Stimulated activated CD4-positive, alpha-beta T cell treated with anti-CD3 and anti-CD28 coated beads, Interleukin-4, amount 100 ng/mL, for 1 hour (primary cell): ENCODE data around the gene GUCY1B1.

Experiments
- DNase-seq: peaks from one replicate; pipeline ENCODE4 v3.0.0-alpha.2; 2020

GUCY1B1 gene

GRCh38 chr4:155800685-155801343, 42.0 kb downstream of the GUCY1B1 start:
- no peak for DNase-seq

- DNase-seq, result no peak
Observed at GRCh38 chr4:155802190-155802959, 43.6 kb downstream of the GUCY1B1 start.

GRCh38 chr4:155805016-155805415, 46.2 kb downstream of the GUCY1B1 start:
- DNase-seq, result no peak

- DNase-seq, result no peak
Observed at GRCh38 chr4:155807021-155807420, 48.2 kb downstream of the GUCY1B1 start.

GRCh38 chr4:155809835-155810234, 51.0 kb downstream of the GUCY1B1 start:
- DNase-seq, result no peak

GRCh38 chr4:155811083-155811482, 52.3 kb downstream of the GUCY1B1 start:
- DNase-seq, result no peak

GRCh38 chr4:155818639-155819038, 59.8 kb downstream of the GUCY1B1 start:
- DNase-seq, result no peak

GRCh38 chr4:155819066-155819465, 60.2 kb downstream of the GUCY1B1 start:
- no peak for DNase-seq

GRCh38 chr4:155820887-155821518, 62.2 kb downstream of the GUCY1B1 start:
- no peak for DNase-seq

GRCh38 chr4:155822572-155822971, 63.8 kb downstream of the GUCY1B1 start:
- no peak for DNase-seq

GRCh38 chr4:155828628-155829027, 69.8 kb downstream of the GUCY1B1 start:
- DNase-seq, result no peak

- DNase-seq, result no peak
Observed at GRCh38 chr4:155832664-155833063, 73.8 kb downstream of the GUCY1B1 start.

- DNase-seq, result no peak
Observed at GRCh38 chr4:155837203-155837796, 78.5 kb downstream of the GUCY1B1 start.

- no peak for DNase-seq
Observed at GRCh38 chr4:155842080-155842479, 83.3 kb downstream of the GUCY1B1 start.

- DNase-seq, result no peak
Observed at GRCh38 chr4:155846929-155847328, 88.1 kb downstream of the GUCY1B1 start.

GRCh38 chr4:155849042-155849441, 90.2 kb downstream of the GUCY1B1 start:
- no peak for DNase-seq

GRCh38 chr4:155853189-155853588, 94.4 kb downstream of the GUCY1B1 start:
- no peak for DNase-seq

GRCh38 chr4:155854582-155855226, 95.9 kb downstream of the GUCY1B1 start:
- DNase-seq, result no peak

GRCh38 chr4:155855897-155856296, 97.1 kb downstream of the GUCY1B1 start:
- no peak for DNase-seq
